Measurements from ENCODE around the gene ERC2. TPM values are rescaled to one million over a fixed set of nuclear protein-coding genes. Genes with fewer than 3 reads are reported as not detected.

The ERC2 gene
- polyA plus RNA-seq, 2 of the 4 experiments (the other 2 are of a cell fraction), result 0.16 TPM; not detected in 1

DNA sequence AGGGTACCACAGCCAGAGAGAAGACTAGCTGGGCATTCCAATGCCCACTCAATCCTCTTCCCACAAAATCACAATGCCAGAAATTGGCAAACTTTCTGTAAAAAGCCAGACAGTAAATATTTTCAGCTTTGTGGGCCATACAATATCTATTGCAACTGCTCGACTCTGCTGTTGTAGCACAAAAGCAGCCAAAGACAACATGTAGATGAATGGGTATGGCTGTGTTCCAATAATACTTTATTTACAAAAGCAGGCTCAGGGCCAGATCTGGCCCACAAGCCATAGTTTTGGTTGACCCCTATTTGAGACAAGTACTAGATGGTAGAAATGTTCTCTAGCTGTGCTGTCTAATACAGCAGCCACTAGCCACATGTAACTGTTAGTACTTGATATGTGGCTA lies 330.9 kb downstream of the ERC2 start:
- H3K4me3 ChIP-seq, result no peak overlapping the region
- FAIRE-seq, result no peak
- H3K27ac ChIP-seq, result no peak overlapping the region
- WGBS (ENCODE audit: missing lambda C conversion rate), result 18% methylated on average over 1 of the region's 1 CpG
- TF ChIP-seq SREBF2 (IDR thresholded peaks at IDR 0.05) (no peak), CHD4 (IDR thresholded peaks at IDR 0.05; ENCODE audit: borderline replicate concordance) (no peak), RCOR1 (IDR thresholded peaks at IDR 0.05; ENCODE audit: low read depth, low read length) (no peak), EHF (CRISPR knock-in tag; IDR thresholded peaks at IDR 0.05) (no peak), NR3C1 (IDR thresholded peaks at IDR 0.05) (no peak), NFE2L2 (conservative IDR thresholded peaks at IDR 0.05; ENCODE audit: low read length) (no peak), CHD2 (IDR thresholded peaks at IDR 0.05; ENCODE audit: low read length, partially characterized antibody) (no peak), ESRRA (IDR thresholded peaks at IDR 0.05; ENCODE audit: borderline replicate concordance, low read length) (no peak), SMC3 (IDR thresholded peaks at IDR 0.05) (no peak), ZC3H11A (IDR thresholded peaks at IDR 0.05) (no peak), PHF8 (IDR thresholded peaks at IDR 0.05; ENCODE audit: borderline replicate concordance, low read depth) (no peak), FOSL2 (IDR thresholded peaks at IDR 0.05) (no peak), FOSL2 (CRISPR knock-in tag; IDR thresholded peaks at IDR 0.05) (no peak), JUN (IDR thresholded peaks at IDR 0.05) (no peak), HOXB13 (CRISPR knock-in tag; IDR thresholded peaks at IDR 0.05; ENCODE audit: low read depth) (no peak), JUNB (IDR thresholded peaks at IDR 0.05) (no peak)
- TF ChIP-seq, protein P1, sequence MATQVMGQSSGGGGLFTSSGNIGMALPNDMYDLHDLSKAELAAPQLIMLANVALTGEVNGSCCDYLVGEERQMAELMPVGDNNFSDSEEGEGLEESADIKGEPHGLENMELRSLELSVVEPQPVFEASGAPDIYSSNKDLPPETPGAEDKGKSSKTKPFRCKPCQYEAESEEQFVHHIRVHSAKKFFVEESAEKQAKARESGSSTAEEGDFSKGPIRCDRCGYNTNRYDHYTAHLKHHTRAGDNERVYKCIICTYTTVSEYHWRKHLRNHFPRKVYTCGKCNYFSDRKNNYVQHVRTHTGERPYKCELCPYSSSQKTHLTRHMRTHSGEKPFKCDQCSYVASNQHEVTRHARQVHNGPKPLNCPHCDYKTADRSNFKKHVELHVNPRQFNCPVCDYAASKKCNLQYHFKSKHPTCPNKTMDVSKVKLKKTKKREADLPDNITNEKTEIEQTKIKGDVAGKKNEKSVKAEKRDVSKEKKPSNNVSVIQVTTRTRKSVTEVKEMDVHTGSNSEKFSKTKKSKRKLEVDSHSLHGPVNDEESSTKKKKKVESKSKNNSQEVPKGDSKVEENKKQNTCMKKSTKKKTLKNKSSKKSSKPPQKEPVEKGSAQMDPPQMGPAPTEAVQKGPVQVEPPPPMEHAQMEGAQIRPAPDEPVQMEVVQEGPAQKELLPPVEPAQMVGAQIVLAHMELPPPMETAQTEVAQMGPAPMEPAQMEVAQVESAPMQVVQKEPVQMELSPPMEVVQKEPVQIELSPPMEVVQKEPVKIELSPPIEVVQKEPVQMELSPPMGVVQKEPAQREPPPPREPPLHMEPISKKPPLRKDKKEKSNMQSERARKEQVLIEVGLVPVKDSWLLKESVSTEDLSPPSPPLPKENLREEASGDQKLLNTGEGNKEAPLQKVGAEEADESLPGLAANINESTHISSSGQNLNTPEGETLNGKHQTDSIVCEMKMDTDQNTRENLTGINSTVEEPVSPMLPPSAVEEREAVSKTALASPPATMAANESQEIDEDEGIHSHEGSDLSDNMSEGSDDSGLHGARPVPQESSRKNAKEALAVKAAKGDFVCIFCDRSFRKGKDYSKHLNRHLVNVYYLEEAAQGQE (IDR thresholded peaks at IDR 0.05), result no peak
- TF ChIP-seq, protein P2, sequence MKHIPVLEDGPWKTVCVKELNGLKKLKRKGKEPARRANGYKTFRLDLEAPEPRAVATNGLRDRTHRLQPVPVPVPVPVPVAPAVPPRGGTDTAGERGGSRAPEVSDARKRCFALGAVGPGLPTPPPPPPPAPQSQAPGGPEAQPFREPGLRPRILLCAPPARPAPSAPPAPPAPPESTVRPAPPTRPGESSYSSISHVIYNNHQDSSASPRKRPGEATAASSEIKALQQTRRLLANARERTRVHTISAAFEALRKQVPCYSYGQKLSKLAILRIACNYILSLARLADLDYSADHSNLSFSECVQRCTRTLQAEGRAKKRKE (CRISPR knock-in tag; IDR thresholded peaks at IDR 0.05; ENCODE audit: low read depth), result no peak
- TF ChIP-seq, protein P3, sequence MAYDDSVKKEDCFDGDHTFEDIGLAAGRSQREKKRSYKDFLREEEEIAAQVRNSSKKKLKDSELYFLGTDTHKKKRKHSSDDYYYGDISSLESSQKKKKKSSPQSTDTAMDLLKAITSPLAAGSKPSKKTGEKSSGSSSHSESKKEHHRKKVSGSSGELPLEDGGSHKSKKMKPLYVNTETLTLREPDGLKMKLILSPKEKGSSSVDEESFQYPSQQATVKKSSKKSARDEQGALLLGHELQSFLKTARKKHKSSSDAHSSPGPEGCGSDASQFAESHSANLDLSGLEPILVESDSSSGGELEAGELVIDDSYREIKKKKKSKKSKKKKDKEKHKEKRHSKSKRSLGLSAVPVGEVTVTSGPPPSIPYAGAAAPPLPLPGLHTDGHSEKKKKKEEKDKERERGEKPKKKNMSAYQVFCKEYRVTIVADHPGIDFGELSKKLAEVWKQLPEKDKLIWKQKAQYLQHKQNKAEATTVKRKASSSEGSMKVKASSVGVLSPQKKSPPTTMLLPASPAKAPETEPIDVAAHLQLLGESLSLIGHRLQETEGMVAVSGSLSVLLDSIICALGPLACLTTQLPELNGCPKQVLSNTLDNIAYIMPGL (CRISPR knock-in tag; IDR thresholded peaks at IDR 0.05; ENCODE audit: borderline replicate concordance), result no peak
- ChIA-PET POLR2A (no interaction called here), CTCF (no interaction called here)
- no peak for ATAC-seq
- H3K9me3 ChIP-seq, result no peaks in the 10 kb centered on the region
- no peak overlapping the region for H3K4me2 ChIP-seq
- DNase-seq (ENCODE audit: low read depth in 1 of 2, low spot score in 1 of 2), result no peak
- H3K4me1 ChIP-seq, result peaks cover 21% of the 10 kb centered on the region

DNA sequence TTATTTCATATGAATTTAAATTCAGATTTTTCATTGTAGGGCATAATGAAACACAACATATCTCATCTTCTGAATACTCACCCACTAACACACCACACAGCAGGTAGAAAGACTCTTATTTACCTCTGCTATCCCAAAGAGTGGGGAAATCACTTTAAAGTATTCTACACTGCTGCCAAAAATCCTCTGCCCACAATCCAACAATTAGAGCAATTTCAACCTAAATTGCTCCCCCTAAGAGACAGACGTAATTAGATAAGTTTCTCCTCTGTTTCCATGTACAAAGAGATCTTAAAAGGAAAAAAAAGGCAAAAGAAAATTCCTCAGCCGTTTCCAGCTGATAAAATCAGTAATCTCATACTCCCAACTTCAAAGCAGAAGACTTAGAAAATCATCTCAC lies 331.8 kb downstream of the ERC2 start:
- Histone ChIP-seq H3K4me2 (no peak overlapping the region), H3K27ac (no peak overlapping the region), H3K9me3 (no peaks in the 10 kb centered on the region), H3K4me1 (peaks cover 27% of the 10 kb centered on the region), H3K4me3 (no peak overlapping the region)
- no peak for ATAC-seq
- TF ChIP-seq MAFK (IDR thresholded peaks at IDR 0.05; ENCODE audit: partially characterized antibody) (no peak), PHF8 (IDR thresholded peaks at IDR 0.05; ENCODE audit: borderline replicate concordance, low read depth) (no peak), BHLHE40 (IDR thresholded peaks at IDR 0.05; ENCODE audit: low read depth, low read length) (no peak), MAZ (IDR thresholded peaks at IDR 0.05; ENCODE audit: borderline replicate concordance, low read depth, low read length) (no peak), EHMT2 (IDR thresholded peaks at IDR 0.05; ENCODE audit: low read depth) (no peak), RFX5 (IDR thresholded peaks at IDR 0.05) (no peak), ZNF302 (CRISPR knock-in tag; IDR thresholded peaks at IDR 0.05) (no peak)
- TF ChIP-seq, protein P4, sequence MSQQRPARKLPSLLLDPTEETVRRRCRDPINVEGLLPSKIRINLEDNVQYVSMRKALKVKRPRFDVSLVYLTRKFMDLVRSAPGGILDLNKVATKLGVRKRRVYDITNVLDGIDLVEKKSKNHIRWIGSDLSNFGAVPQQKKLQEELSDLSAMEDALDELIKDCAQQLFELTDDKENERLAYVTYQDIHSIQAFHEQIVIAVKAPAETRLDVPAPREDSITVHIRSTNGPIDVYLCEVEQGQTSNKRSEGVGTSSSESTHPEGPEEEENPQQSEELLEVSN (IDR thresholded peaks at IDR 0.05; ENCODE audit: borderline replicate concordance, low read depth), result no peak
- TF ChIP-seq, protein P5, sequence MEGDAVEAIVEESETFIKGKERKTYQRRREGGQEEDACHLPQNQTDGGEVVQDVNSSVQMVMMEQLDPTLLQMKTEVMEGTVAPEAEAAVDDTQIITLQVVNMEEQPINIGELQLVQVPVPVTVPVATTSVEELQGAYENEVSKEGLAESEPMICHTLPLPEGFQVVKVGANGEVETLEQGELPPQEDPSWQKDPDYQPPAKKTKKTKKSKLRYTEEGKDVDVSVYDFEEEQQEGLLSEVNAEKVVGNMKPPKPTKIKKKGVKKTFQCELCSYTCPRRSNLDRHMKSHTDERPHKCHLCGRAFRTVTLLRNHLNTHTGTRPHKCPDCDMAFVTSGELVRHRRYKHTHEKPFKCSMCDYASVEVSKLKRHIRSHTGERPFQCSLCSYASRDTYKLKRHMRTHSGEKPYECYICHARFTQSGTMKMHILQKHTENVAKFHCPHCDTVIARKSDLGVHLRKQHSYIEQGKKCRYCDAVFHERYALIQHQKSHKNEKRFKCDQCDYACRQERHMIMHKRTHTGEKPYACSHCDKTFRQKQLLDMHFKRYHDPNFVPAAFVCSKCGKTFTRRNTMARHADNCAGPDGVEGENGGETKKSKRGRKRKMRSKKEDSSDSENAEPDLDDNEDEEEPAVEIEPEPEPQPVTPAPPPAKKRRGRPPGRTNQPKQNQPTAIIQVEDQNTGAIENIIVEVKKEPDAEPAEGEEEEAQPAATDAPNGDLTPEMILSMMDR (IDR thresholded peaks at IDR 0.05), result no peak
- 66% methylated on average over 2 of the region's 2 CpGs for WGBS (ENCODE audit: missing lambda C conversion rate)
- DNase-seq (ENCODE audit: low read depth in 1 of 2, low spot score in 1 of 2), result no peak
- ChIA-PET POLR2A (no interaction called here), CTCF (no interaction called here)
- no peak for FAIRE-seq
